ENCODE data around the gene ATP5F1A.

Gene ATP5F1A

GRCh38 chr18:46097801-46098615, at the start of gene ATP5F1A:
Gene ATP5F1A, minus strand, starts transcription at chr18:46098296. Its CDS starts 65 bp downstream, at chr18:46098231.
- peak within 1 kb of the TSS; percentile 83 for H2AFZ ChIP-seq (ENCODE audit: low read length)
- H3K4me1 ChIP-seq (ENCODE audit: insufficient read depth, low read length, poor library complexity, severe bottlenecking) = peaks cover 25% of the 10 kb centered on the region
- peaks cover 54% of the 10 kb centered on the region for H3K79me2 ChIP-seq (ENCODE audit: insufficient read depth, low read length)
- H4K20me1 ChIP-seq (ENCODE audit: insufficient read depth, low read length, poor library complexity, severe bottlenecking) = peaks cover 45% of the 10 kb centered on the region
- peak within 1 kb of the TSS; percentile 73 for H3K4me2 ChIP-seq (ENCODE audit: low read depth, low read length, poor library complexity, severe bottlenecking)
- no peaks in the 10 kb centered on the region for H3F3A ChIP-seq (ENCODE audit: low read depth)
- peak; percentile 29; the same call in 1 of the 2 replicates for TF ChIP-seq CTCF (conservative IDR thresholded peaks at IDR 0.05; ENCODE audit: low read length)
- no peak for TF ChIP-seq EZH2phosphoT487 (IDR thresholded peaks at IDR 0.05; ENCODE audit: borderline replicate concordance)
- peaks cover 15% of the 10 kb centered on the region for H3K36me3 ChIP-seq (ENCODE audit: insufficient read depth, low read length)
- no peaks in the 10 kb centered on the region for H3K27me3 ChIP-seq (ENCODE audit: insufficient read depth, low read length, poor library complexity, severe bottlenecking)
- H3K9me2 ChIP-seq (replicated peaks; ENCODE audit: low read depth, low read length) = no peaks in the 10 kb centered on the region
- H3K4me3 ChIP-seq (ENCODE audit: low read length, poor library complexity, severe bottlenecking) = peak within 1 kb of the TSS; percentile 99
- peak within 1 kb of the TSS; percentile 96 for H3K9ac ChIP-seq (ENCODE audit: low read depth, low read length, poor library complexity, severe bottlenecking)
- H3K9me3 ChIP-seq (ENCODE audit: insufficient read depth, low read depth, low read length) = no peaks in the 10 kb centered on the region

GRCh38 chr18:46141199-46141598, 43.1 kb upstream of the ATP5F1A start:
- no peaks in the 10 kb centered on the region for H4K20me1 ChIP-seq (ENCODE audit: insufficient read depth, low read length, poor library complexity, severe bottlenecking)
- no peaks in the 10 kb centered on the region for H3K79me2 ChIP-seq (ENCODE audit: insufficient read depth, low read length)
- no peaks in the 10 kb centered on the region for H3K4me1 ChIP-seq (ENCODE audit: insufficient read depth, low read length, poor library complexity, severe bottlenecking)
- no peak overlapping the region for H3K4me2 ChIP-seq (ENCODE audit: low read depth, low read length, poor library complexity, severe bottlenecking)
- H3K9ac ChIP-seq (ENCODE audit: low read depth, low read length, poor library complexity, severe bottlenecking) = no peak overlapping the region
- H3F3A ChIP-seq (ENCODE audit: low read depth) = no peaks in the 10 kb centered on the region
- H2AFZ ChIP-seq (ENCODE audit: low read length) = no peak overlapping the region
- no peaks in the 10 kb centered on the region for H3K27me3 ChIP-seq (ENCODE audit: insufficient read depth, low read length, poor library complexity, severe bottlenecking)
- TF ChIP-seq EZH2phosphoT487 (IDR thresholded peaks at IDR 0.05; ENCODE audit: borderline replicate concordance) (no peak), CTCF (conservative IDR thresholded peaks at IDR 0.05; ENCODE audit: low read length) (no peak)
- H3K4me3 ChIP-seq (ENCODE audit: low read length, poor library complexity, severe bottlenecking) = no peak overlapping the region
- H3K36me3 ChIP-seq (ENCODE audit: insufficient read depth, low read length) = no peaks in the 10 kb centered on the region
- H3K9me2 ChIP-seq (replicated peaks; ENCODE audit: low read depth, low read length) = no peaks in the 10 kb centered on the region
- no peaks in the 10 kb centered on the region for H3K9me3 ChIP-seq (ENCODE audit: insufficient read depth, low read depth, low read length)

GRCh38 chr18:46140173-46140572, 42.1 kb upstream of the ATP5F1A start:
- Histone ChIP-seq H3K4me3 (ENCODE audit: low read length, poor library complexity, severe bottlenecking) (no peak overlapping the region), H3K4me1 (ENCODE audit: insufficient read depth, low read length, poor library complexity, severe bottlenecking) (no peaks in the 10 kb centered on the region), H3K9me2 (replicated peaks; ENCODE audit: low read depth, low read length) (no peaks in the 10 kb centered on the region), H3K4me2 (ENCODE audit: low read depth, low read length, poor library complexity, severe bottlenecking) (no peak overlapping the region), H3K9ac (ENCODE audit: low read depth, low read length, poor library complexity, severe bottlenecking) (no peak overlapping the region), H3K36me3 (ENCODE audit: insufficient read depth, low read length) (no peaks in the 10 kb centered on the region), H3K9me3 (ENCODE audit: insufficient read depth, low read depth, low read length) (no peaks in the 10 kb centered on the region), H3K27me3 (ENCODE audit: insufficient read depth, low read length, poor library complexity, severe bottlenecking) (no peaks in the 10 kb centered on the region), H4K20me1 (ENCODE audit: insufficient read depth, low read length, poor library complexity, severe bottlenecking) (no peaks in the 10 kb centered on the region), H3F3A (ENCODE audit: low read depth) (no peaks in the 10 kb centered on the region), H3K79me2 (ENCODE audit: insufficient read depth, low read length) (no peaks in the 10 kb centered on the region), H2AFZ (ENCODE audit: low read length) (no peak overlapping the region)
- TF ChIP-seq EZH2phosphoT487 (IDR thresholded peaks at IDR 0.05; ENCODE audit: borderline replicate concordance) (no peak), CTCF (conservative IDR thresholded peaks at IDR 0.05; ENCODE audit: low read length) (no peak)

Data from Loucy (cell line).